ENCODE data around the gene TMEM267. TPM values are rescaled to one million over a fixed set of nuclear protein-coding genes. Genes with fewer than 3 reads are reported as not detected.

The TMEM267 gene
- total and polyA plus RNA-seq, 2 of the 8 experiments (the other 6 are each of a cell fraction or from before 2014, with no cell fraction given), result 4.8 to 6.2 TPM

DNA sequence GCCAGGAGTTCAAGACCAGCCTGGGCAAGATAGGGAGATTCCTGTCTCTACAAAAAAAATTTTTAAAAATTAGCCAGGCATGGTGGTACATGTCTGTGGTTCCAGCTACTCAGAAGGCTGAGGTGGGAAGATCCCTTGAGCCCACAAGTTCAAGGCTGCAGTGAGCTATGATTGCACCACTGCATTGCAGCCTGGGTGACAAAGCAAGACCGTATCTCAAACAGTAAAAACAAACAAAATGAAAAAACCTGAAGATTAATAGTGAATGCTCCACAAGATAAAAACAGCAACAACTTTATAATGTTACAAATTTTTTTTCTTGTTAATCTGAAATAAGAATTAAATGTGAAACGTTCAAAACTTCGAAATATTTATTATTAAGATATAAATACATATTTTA, 2.7 kb upstream of the TMEM267 start:
- H4K8ac ChIP-seq (ENCODE audit: extremely low read depth, insufficient read depth, low read length), result no peak overlapping the region
- ChIA-PET CTCF (ENCODE audit: partially characterized antibody) (interaction anchor here (0.7 to 3.6 kb wide), 4 partner anchors 11 to 180 kb away, joined by 3 to 32 read pairs (median 10); no protein-coding TSS in a partner anchor), POLR2A (ENCODE audit: partially characterized antibody) (no interaction called here)
- no peaks in the 10 kb centered on the region for H4K20me1 ChIP-seq (replicated peaks in 1 of 2; ENCODE audit: control insufficient read depth in 1 of 2, insufficient read depth in 2 of 2, low read length in 2 of 2)
- TF ChIP-seq RAD21 (IDR thresholded peaks at IDR 0.05 in 1 of 2, conservative IDR thresholded peaks at IDR 0.05 in 1 of 2; ENCODE audit: low read depth in 2 of 2, low read length in 2 of 2), result no peak
- no peak for TF ChIP-seq NANOG (IDR thresholded peaks at IDR 0.05; ENCODE audit: insufficient read depth, low read depth, low read length, poor library complexity, severe bottlenecking)
- TF ChIP-seq SAP30 (IDR thresholded peaks at IDR 0.05; ENCODE audit: insufficient read depth, insufficient replicate concordance, low read length), result no peak
- no peak for TF ChIP-seq POLR2AphosphoS5 (IDR thresholded peaks at IDR 0.05; ENCODE audit: low read depth, low read length)
- H3K23ac ChIP-seq (ENCODE audit: insufficient read length), result no peak overlapping the region
- no peaks in the 10 kb centered on the region for H3K79me1 ChIP-seq (ENCODE audit: low read depth, low read length)
- no peaks in the 10 kb centered on the region for H3K9me3 ChIP-seq (ENCODE audit: insufficient read depth in 2 of 2, low read depth in 1 of 2, low read length in 1 of 2)
- H2AFZ ChIP-seq (ENCODE audit: low read length), result no peak overlapping the region
- no peak overlapping the region for H3K4ac ChIP-seq (replicated peaks; ENCODE audit: insufficient read length, low read depth, low read length)
- no peaks in the 10 kb centered on the region for H3K27me3 ChIP-seq (replicated peaks in 1 of 4; ENCODE audit: control insufficient read depth in 3 of 4, extremely low read depth in 1 of 4, insufficient read depth in 3 of 4, low read length in 3 of 4)
- no peaks in the 10 kb centered on the region; a peak in 2 of 7 replicates for H3K4me1 ChIP-seq (replicated peaks in 1 of 4; ENCODE audit: control insufficient read depth in 3 of 4, insufficient read depth in 4 of 4, low read length in 3 of 4)
- no peak overlapping the region for H3K9ac ChIP-seq (replicated peaks in 1 of 4; ENCODE audit: extremely low read depth in 1 of 4, low read depth in 3 of 4, low read length in 3 of 4)
- FAIRE-seq (no peak), DNase-seq (ENCODE audit: low read depth in 1 of 2, low spot score in 2 of 2) (no peak)
- no peak overlapping the region for H2BK120ac ChIP-seq (replicated peaks; ENCODE audit: low read depth, low read length)
- H2AK5ac ChIP-seq (ENCODE audit: low read depth, low read length), result no peak overlapping the region
- no peak overlapping the region for H2BK20ac ChIP-seq (ENCODE audit: low read length)
- no peak overlapping the region for H3K4me2 ChIP-seq (ENCODE audit: insufficient read depth in 1 of 2, low read depth in 2 of 2, low read length in 2 of 2)
- WGBS, 2 experiments (ENCODE audit: extremely low coverage in 1 of 2, insufficient coverage in 1 of 2, insufficient read length in 1 of 2, insufficient replicate concordance in 2 of 2, low coverage in 1 of 2, low lambda C conversion rate in 2 of 2, missing lambda C conversion rate in 1 of 2), result 96% methylated on average over 3 of the region's 3 CpGs; no CpG with 5 or more reads in 1 of the 2 experiments
- no peak overlapping the region for H3K18ac ChIP-seq (ENCODE audit: extremely low read depth, low read length)
- H2BK5ac ChIP-seq (ENCODE audit: low read depth, low read length), result no peak overlapping the region
- no peak overlapping the region for H2BK15ac ChIP-seq (ENCODE audit: low read length)
- no peaks in the 10 kb centered on the region; the same call in 1 of the 2 replicates for H3K23me2 ChIP-seq (ENCODE audit: low read depth, low read length)
- H3K56ac ChIP-seq (replicated peaks; ENCODE audit: insufficient read length, low read depth, low read length), result no peak overlapping the region
- H3K14ac ChIP-seq (ENCODE audit: insufficient read length), result no peak overlapping the region
- H4K91ac ChIP-seq (replicated peaks; ENCODE audit: insufficient read length, low read length), result no peak overlapping the region
- peaks cover 0 to 9% (median 0%) of the 10 kb centered on the region in 4 experiments; a peak in 1 of 8 replicates for H3K36me3 ChIP-seq (ENCODE audit: control insufficient read depth in 2 of 4, insufficient read depth in 4 of 4, low read length in 3 of 4)
- H3K4me3 ChIP-seq (ENCODE audit: extremely low read depth in 1 of 4, insufficient read depth in 2 of 4, low read depth in 3 of 4, low read length in 4 of 4), result no peak overlapping the region
- H3K27ac ChIP-seq (ENCODE audit: low read depth, low read length), result no peak overlapping the region
- peaks cover 0 to 9% of the 10 kb centered on the region in 2 experiments; a peak in 2 of 4 replicates for H3K79me2 ChIP-seq (ENCODE audit: control insufficient read depth in 1 of 2, insufficient read depth in 2 of 2, low read length in 2 of 2)
- no peak overlapping the region for H2BK12ac ChIP-seq (ENCODE audit: low read depth, low read length)
- no peak overlapping the region for H4K5ac ChIP-seq (ENCODE audit: insufficient read length, low read depth, low read length)

Data from H1 (cell line).